Measurements from ENCODE around the gene CNGA1. TPM values are rescaled to one million over a fixed set of nuclear protein-coding genes. Genes with fewer than 3 reads are reported as not detected.

Gene CNGA1
- total RNA-seq, 4 donors from 2014 or later: 0.27 to 4.1 (median 0.55) TPM; not detected in 1

DNA sequence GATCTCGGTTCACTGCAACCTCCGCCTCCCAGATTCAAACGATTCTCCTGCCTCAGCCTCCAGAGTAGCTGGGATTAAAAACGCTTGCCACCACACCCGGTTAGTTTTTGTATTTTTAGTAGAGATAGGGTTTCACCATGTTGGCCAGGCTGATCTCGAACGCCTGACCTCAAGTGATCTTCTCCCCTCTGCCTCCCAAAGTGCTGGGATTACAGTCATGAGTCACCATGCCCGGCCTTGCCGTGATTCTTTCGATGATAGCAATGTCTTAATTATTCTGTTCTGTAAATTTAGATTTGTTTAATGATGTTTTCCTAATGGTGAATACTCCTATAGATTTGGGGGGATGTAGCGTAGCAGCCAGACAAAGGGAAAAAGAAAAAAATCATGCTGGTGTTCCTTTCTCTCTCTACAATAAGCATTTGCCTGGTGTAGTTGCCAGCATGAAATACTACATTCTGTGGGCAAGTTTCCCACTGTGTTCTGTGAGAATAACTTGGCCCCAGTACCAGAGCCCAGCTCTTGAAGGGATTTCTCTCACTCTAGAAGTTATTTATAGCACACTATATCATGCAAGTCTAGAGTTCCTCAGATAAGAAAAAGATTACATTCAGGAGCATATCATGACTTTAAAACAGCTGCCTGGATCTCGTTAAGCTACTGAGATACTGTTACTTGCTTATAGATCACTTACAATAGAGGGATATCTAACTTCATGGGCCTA lies 15.5 kb upstream of the CNGA1 start:
- intact Hi-C loops (cut with DNase I; ENCODE audit: low total_unique reads): no loop called here
- Histone ChIP-seq H3K4me3 (no peak overlapping the region), H3K27me3 (no peaks in the 10 kb centered on the region), H3K4me1 (no peaks in the 10 kb centered on the region), H3K27ac (no peak overlapping the region), H3K9me3 (no peaks in the 10 kb centered on the region), H3K36me3 (no peaks in the 10 kb centered on the region)
- DNase-seq: no peak
- TF ChIP-seq CTCF (IDR thresholded peaks at IDR 0.05): no peak

DNA sequence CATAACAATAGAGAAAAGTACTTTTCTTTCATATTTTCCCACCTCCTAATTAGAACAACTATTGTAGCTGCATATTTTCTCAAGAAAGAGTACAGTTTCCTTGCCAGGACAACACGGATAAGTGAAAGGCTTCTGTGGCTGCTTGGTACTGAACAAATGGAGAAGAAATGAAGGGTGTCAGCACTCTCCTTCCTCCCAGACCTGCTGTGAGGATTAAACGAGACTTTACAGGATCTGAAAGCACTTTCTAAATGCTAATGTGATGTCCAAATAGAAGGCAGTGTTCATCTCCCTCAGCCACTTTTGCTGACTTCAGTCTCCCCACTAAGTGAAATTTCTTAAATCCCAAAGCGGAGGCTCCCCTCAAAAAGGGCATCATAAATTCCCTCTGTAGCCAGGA lies 14.0 kb upstream of the CNGA1 start:
- no peak overlapping the region for H3K4me3 ChIP-seq
- TF ChIP-seq POLR2A (IDR thresholded peaks at IDR 0.05) (no peak), CTCF (IDR thresholded peaks at IDR 0.05) (no peak)
- DNase-seq: no peak
- H3K27ac ChIP-seq: no peak overlapping the region
- no peaks in the 10 kb centered on the region for H3K4me1 ChIP-seq
- no peaks in the 10 kb centered on the region for H3K36me3 ChIP-seq
- H3K9me3 ChIP-seq: no peaks in the 10 kb centered on the region
- intact Hi-C loops (cut with DNase I; ENCODE audit: low total_unique reads): no loop called here
- H3K27me3 ChIP-seq: no peaks in the 10 kb centered on the region

DNA sequence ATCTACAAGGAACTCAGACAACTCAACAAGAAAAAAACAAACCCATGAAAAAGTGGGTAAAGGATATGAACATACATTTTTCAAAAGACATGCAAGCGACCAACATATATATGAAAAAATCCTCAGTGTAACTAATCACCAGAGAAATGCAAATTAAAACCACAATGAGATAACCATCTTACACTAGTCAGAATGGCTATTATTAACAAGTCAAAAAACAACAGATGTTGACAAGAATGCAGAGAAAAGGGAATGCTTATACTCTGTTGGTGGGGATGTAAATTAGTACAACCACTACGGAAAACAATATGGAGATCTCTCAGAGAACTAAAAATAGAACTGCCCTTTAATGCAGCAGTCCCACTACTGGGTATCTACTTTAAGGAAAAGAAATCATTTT lies 12.2 kb upstream of the CNGA1 start:
- DNase-seq: no peak
- no peaks in the 10 kb centered on the region for H3K9me3 ChIP-seq
- H3K27me3 ChIP-seq: no peaks in the 10 kb centered on the region
- H3K4me1 ChIP-seq: no peaks in the 10 kb centered on the region
- TF ChIP-seq CTCF (IDR thresholded peaks at IDR 0.05): no peak
- no peak for TF ChIP-seq POLR2A (IDR thresholded peaks at IDR 0.05)
- intact Hi-C loops (cut with DNase I; ENCODE audit: low total_unique reads): no loop called here
- H3K27ac ChIP-seq: no peak overlapping the region
- H3K36me3 ChIP-seq: no peaks in the 10 kb centered on the region
- no peak overlapping the region for H3K4me3 ChIP-seq

GRCh38 chr4:48027653-48028052 lies 11.2 kb upstream of the CNGA1 start:
- no peaks in the 10 kb centered on the region for H3K27me3 ChIP-seq
- no peak overlapping the region for H3K4me3 ChIP-seq
- no peaks in the 10 kb centered on the region for H3K9me3 ChIP-seq
- no peaks in the 10 kb centered on the region for H3K4me1 ChIP-seq
- intact Hi-C loops (cut with DNase I; ENCODE audit: low total_unique reads): no loop called here
- no peak for DNase-seq
- TF ChIP-seq POLR2A (IDR thresholded peaks at IDR 0.05) (no peak), CTCF (IDR thresholded peaks at IDR 0.05) (no peak)
- H3K27ac ChIP-seq: no peak overlapping the region
- H3K36me3 ChIP-seq: no peaks in the 10 kb centered on the region

DNA sequence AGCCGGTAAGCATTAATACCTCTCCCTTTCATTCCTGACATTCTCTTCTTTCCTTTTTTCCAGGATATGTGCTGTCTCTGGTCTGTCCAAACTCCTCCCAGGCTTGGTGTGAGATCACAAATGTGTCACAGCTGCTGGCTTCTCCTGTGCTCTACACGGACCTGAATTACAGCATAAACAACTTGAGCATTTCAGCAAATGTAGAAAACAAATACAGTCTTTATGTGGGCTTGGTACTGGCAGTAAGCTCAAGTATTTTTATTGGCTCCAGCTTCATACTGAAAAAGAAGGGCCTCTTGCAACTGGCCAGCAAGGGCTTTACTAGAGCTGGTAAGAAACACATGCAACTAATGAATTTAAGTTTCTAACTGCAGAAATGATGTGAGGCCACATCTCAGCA lies 8.5 kb upstream of the CNGA1 start:
- TF ChIP-seq CTCF (IDR thresholded peaks at IDR 0.05) (no peak), POLR2A (IDR thresholded peaks at IDR 0.05) (no peak)
- H3K9me3 ChIP-seq: no peaks in the 10 kb centered on the region
- intact Hi-C loops (cut with DNase I; ENCODE audit: low total_unique reads): no loop called here
- H3K4me3 ChIP-seq: no peak overlapping the region
- no peaks in the 10 kb centered on the region for H3K4me1 ChIP-seq
- H3K27me3 ChIP-seq: no peaks in the 10 kb centered on the region
- H3K27ac ChIP-seq: no peak overlapping the region
- H3K36me3 ChIP-seq: no peaks in the 10 kb centered on the region
- DNase-seq: no peak

Measured in uterus (tissue), 4 donors.